SK-N-SH (cell line): Measurements from ENCODE around the gene GUCY2C. TPM values are rescaled to one million over a fixed set of nuclear protein-coding genes. Genes with fewer than 3 reads are reported as not detected.

Experiments used
- CTCF ChIA-PET: fragments of 300-600, 350-600 bp; formaldehyde crosslinking; extraction: SDS; loops from one replicate; lab custom pipeline; 2021; lab: Yijun Ruan, JAX
- POLR2A ChIA-PET: fragments of 350-600 bp; sonication (Branson Sonifier 250); formaldehyde crosslinking; extraction: SDS; loops from one replicate; lab custom pipeline; 2020; ENCODE audit warnings: antibody characterized with exemption, inconsistent platforms; lab: Yijun Ruan, JAX
- DNase-seq: peaks from one replicate; pipeline ENCODE4 v3.0.0; 2012
- H2AFZ ChIP-seq: fragments of 200-600 bp; sonication (generic); 2 replicates; pipeline ENCODE4 v1.8.1; 2016; ENCODE audit warnings: antibody characterized with exemption, mild to moderate bottlenecking, low read depth
- H3F3A ChIP-seq: fragments of 200-600 bp; sonication (generic); replicated peaks from 2 replicates; pipeline ENCODE3; 2016; ENCODE audit warnings: antibody characterized with exemption, mild to moderate bottlenecking; ENCODE audit not compliant: insufficient read depth
- H3K27ac ChIP-seq, 2 experiments: fragments of 200-500 bp in 1 of 2; fragments of 200-600 bp in 1 of 2; sonication (Bioruptor generic) in 1 of 2; sonication (generic), shearing (Covaris generic) in 1 of 2; 2 replicates each; pipeline versions ENCODE4 v1.5.1 to v1.6.1; 2014 to 2016; ENCODE audit warnings: low read depth in 2 of 2, inconsistent platforms in 1 of 2, low read length in 1 of 2, mild to moderate bottlenecking in 1 of 2, mixed read lengths in 1 of 2
- H3K27me3 ChIP-seq: fragments of 200-600 bp; sonication (generic), shearing (Covaris generic); 2 replicates; pipeline ENCODE4 v1.6.1; 2016; ENCODE audit warnings: mixed run types; ENCODE audit not compliant: insufficient read depth
- H3K36me3 ChIP-seq, 2 experiments: fragments of 200-500 bp in 1 of 2; fragments of 200-600 bp in 1 of 2; sonication (Bioruptor generic) in 1 of 2; sonication (generic) in 1 of 2; replicated peaks in 1 of 2; 2 replicates each; pipeline versions ENCODE3 to v1.5.1; 2014 to 2016; ENCODE audit warnings: low read length in 1 of 2, mild to moderate bottlenecking in 1 of 2; ENCODE audit not compliant: insufficient read depth in 2 of 2, control insufficient read depth in 1 of 2
- H3K4me1 ChIP-seq, 2 experiments: fragments of 200-500 bp in 1 of 2; fragments of 200-600 bp in 1 of 2; sonication (Bioruptor generic) in 1 of 2; sonication (generic), shearing (Covaris generic) in 1 of 2; 2 replicates each; pipeline versions ENCODE4 v1.5.1 to v1.6.1; 2014 to 2016; ENCODE audit warnings: low read depth in 1 of 2, low read length in 1 of 2, mixed run types in 1 of 2; ENCODE audit not compliant: insufficient read depth in 2 of 2, control insufficient read depth in 1 of 2
- H3K4me2 ChIP-seq: fragments of 200-600 bp; sonication (generic), shearing (Covaris generic); 2 replicates; pipeline ENCODE4 v1.6.1; 2017; ENCODE audit warnings: mixed run types
- H3K4me3 ChIP-seq, 2 experiments: fragments of 200-500 bp in 1 of 2; fragments of 200-600 bp in 1 of 2; sonication (Bioruptor generic) in 1 of 2; sonication (generic), shearing (Covaris generic) in 1 of 2; 2 replicates each; pipeline versions ENCODE4 v1.5.1 to v1.8.1; 2014 to 2016; ENCODE audit warnings: low read depth in 2 of 2, inconsistent platforms in 1 of 2, low read length in 1 of 2, mild to moderate bottlenecking in 1 of 2, mixed read lengths in 1 of 2, moderate library complexity in 1 of 2
- H3K79me2 ChIP-seq: fragments of 200-600 bp; sonication (generic); 2 replicates; pipeline ENCODE4 v1.8.1; 2017; ENCODE audit warnings: mild to moderate bottlenecking; ENCODE audit not compliant: insufficient read depth
- H3K9ac ChIP-seq: fragments of 200-600 bp; sonication (generic); 2 replicates; pipeline ENCODE4 v1.6.1; 2017; ENCODE audit warnings: mixed run types
- H3K9me2 ChIP-seq: fragments of 200-600 bp; sonication (generic); 2 replicates; pipeline ENCODE4 v1.6.1; 2017; ENCODE audit warnings: mixed run types
- H3K9me3 ChIP-seq: fragments of 200-600 bp; sonication (generic); 2 replicates; pipeline ENCODE4 v1.6.1; 2017; ENCODE audit warnings: mixed run types, mild to moderate bottlenecking, moderate library complexity
- H4K20me1 ChIP-seq: fragments of 200-600 bp; sonication (generic); 2 replicates; pipeline ENCODE4 v1.6.1; 2017; ENCODE audit warnings: mild to moderate bottlenecking, mixed run types; ENCODE audit not compliant: insufficient read depth
- GABPA ChIP-seq: IDR thresholded peaks from 2 replicates; pipeline ENCODE4 v1.4.0; 2012; ENCODE audit warnings: low read depth, mild to moderate bottlenecking
- GATA2 ChIP-seq: sonication (generic); formaldehyde crosslinking; IDR thresholded peaks from 2 replicates; pipeline ENCODE4 v1.5.0; 2020; ENCODE audit warnings: mild to moderate bottlenecking, missing genetic modification reagents
- IRF3 ChIP-seq: fragments of 150-350 bp; IDR thresholded peaks from 2 replicates; pipeline ENCODE4 v1.6.1; 2016; ENCODE audit warnings: mild to moderate bottlenecking, low read depth, low read length
- MAX ChIP-seq: IDR thresholded peaks from 2 replicates; pipeline ENCODE4 v1.4.0; 2012; ENCODE audit warnings: low read depth
- MEF2A ChIP-seq: IDR thresholded peaks from 2 replicates; pipeline ENCODE4 v1.4.0; 2012; ENCODE audit warnings: low read depth, borderline replicate concordance
- PBX3 ChIP-seq: IDR thresholded peaks from 2 replicates; pipeline ENCODE4; 2012
- RAD21 ChIP-seq: IDR thresholded peaks from 2 replicates; pipeline ENCODE4 v1.6.1; 2012; ENCODE audit warnings: mild to moderate bottlenecking, low read length
- RCOR1 ChIP-seq: fragments of 150-350 bp; IDR thresholded peaks from 2 replicates; pipeline ENCODE4 v1.6.1; 2017; ENCODE audit warnings: antibody characterized with exemption, low read length
- RFX5 ChIP-seq: IDR thresholded peaks from 2 replicates; pipeline ENCODE4 v1.6.1; 2012; ENCODE audit warnings: mild to moderate bottlenecking, improper control_type of control experiment, low read length
- TCF12 ChIP-seq: IDR thresholded peaks from 2 replicates; pipeline ENCODE4 v1.4.0; 2012
- ZBTB33 ChIP-seq: IDR thresholded peaks from 2 replicates; pipeline ENCODE4 v1.4.0; 2012; ENCODE audit warnings: low read depth, borderline replicate concordance
- WGBS: methylation state at CpG from one replicate; pipeline ENCODE4 v1.1.6; 2017; ENCODE audit warnings: low lambda C conversion rate; 5-methylcytosine and 5-hydroxymethylcytosine counted together
- polyA plus RNA-seq, 3 experiments: library from polyadenylated mRNA; depleted of rRNA; stranded (reverse); fragments of >200 nt; gene quantifications; 2 replicates each; pipeline ENCODE4 v1.2.3, GENCODE V29; 2012

Gene GUCY2C
- polyA plus RNA-seq, 1 of the 3 experiments (the other 2 are of a cell fraction) = not detected

GRCh38 chr12:14614704-14615121 lies 81.7 kb downstream of the GUCY2C start:
- CTCF ChIA-PET = interaction anchor here (3.4 kb wide), 1 partner anchor 376 kb away, joined by 19 read pairs; no protein-coding TSS in a partner anchor
- TF ChIP-seq PBX3 = no peak
- TF ChIP-seq RAD21 = no peak
- no peak for TF ChIP-seq ZBTB33
- TF ChIP-seq GATA2 (CRISPR knock-in tag) = no peak
- no peak for TF ChIP-seq GABPA
- TF ChIP-seq TCF12 = no peak
- TF ChIP-seq RCOR1 = no peak
- no peak for TF ChIP-seq RFX5
- TF ChIP-seq IRF3 = no peak
- TF ChIP-seq MAX = no peak
- no peak for TF ChIP-seq MEF2A
- TF ChIP-seq, all 33 proteins: peak for 0
- no peak overlapping the region for H3K9ac ChIP-seq
- no peak overlapping the region for H3K4me2 ChIP-seq
- no peak overlapping the region for H2AFZ ChIP-seq
- H3K36me3 ChIP-seq = no peaks in the 10 kb centered on the region
- POLR2A ChIA-PET = no interaction called here
- DNase-seq = no peak
- H4K20me1 ChIP-seq = no peaks in the 10 kb centered on the region
- no peaks in the 10 kb centered on the region; the same call in 1 of the 2 replicates for H3K9me3 ChIP-seq
- H3F3A ChIP-seq = no peaks in the 10 kb centered on the region
- no peak overlapping the region for H3K4me3 ChIP-seq
- no peaks in the 10 kb centered on the region for H3K79me2 ChIP-seq
- no peaks in the 10 kb centered on the region for H3K4me1 ChIP-seq
- H3K9me2 ChIP-seq = no peaks in the 10 kb centered on the region
- WGBS = 43% methylated on average over 3 of the region's 3 CpGs
- H3K27me3 ChIP-seq = no peaks in the 10 kb centered on the region
- H3K27ac ChIP-seq = no peak overlapping the region

- Histone ChIP-seq H3K9ac (no peak overlapping the region), H3K4me1 (no peaks in the 10 kb centered on the region), H2AFZ (no peak overlapping the region), H3K27me3 (no peaks in the 10 kb centered on the region), H4K20me1 (no peaks in the 10 kb centered on the region), H3K4me3 (no peak overlapping the region), H3K9me2 (no peaks in the 10 kb centered on the region), H3K4me2 (no peak overlapping the region), H3F3A (no peaks in the 10 kb centered on the region), H3K27ac (no peak overlapping the region), H3K9me3 (no peaks in the 10 kb centered on the region; the same call in 1 of the 2 replicates), H3K36me3 (no peaks in the 10 kb centered on the region), H3K79me2 (no peaks in the 10 kb centered on the region)
- no peak for TF ChIP-seq MAX
- TF ChIP-seq PBX3 = no peak
- WGBS = 0% methylated on average over 1 of the region's 1 CpG
- ChIA-PET CTCF (interaction anchor here (1.1 to 3.4 kb wide), 4 partner anchors 16 to 375 kb away, joined by 3 to 19 read pairs (median 4); no protein-coding TSS in a partner anchor), POLR2A (no interaction called here)
- DNase-seq = no peak
These were observed 82.7 kb downstream of the GUCY2C start for GRCh38 chr12:14613718-14614117.
